SH-SY5Y (cell line): ENCODE measurements around the gene SEMA4D.

ENCODE experiments used
- GATA2 ChIP-seq: IDR thresholded peaks from 2 replicates; pipeline ENCODE4 v1.6.1; 2011; ENCODE audit warnings: mild to moderate bottlenecking, low read depth, low read length
- GATA3 ChIP-seq: IDR thresholded peaks from 2 replicates; pipeline ENCODE4 v1.6.1; 2011; ENCODE audit warnings: low read depth, mild to moderate bottlenecking, low read length, moderate library complexity

- TF ChIP-seq GATA2 (no peak), GATA3 (no peak)
Measured at GRCh38 chr9:89365532-89365912, 132.4 kb downstream of the SEMA4D start.
